ENCODE measurements around the gene PEX7.
"Not testable (repeated sequence)": the region's sequence is repeated elsewhere in the genome, so short reads cannot be mapped to it uniquely, and the experiment has no call there.

The PEX7 gene

DNA sequence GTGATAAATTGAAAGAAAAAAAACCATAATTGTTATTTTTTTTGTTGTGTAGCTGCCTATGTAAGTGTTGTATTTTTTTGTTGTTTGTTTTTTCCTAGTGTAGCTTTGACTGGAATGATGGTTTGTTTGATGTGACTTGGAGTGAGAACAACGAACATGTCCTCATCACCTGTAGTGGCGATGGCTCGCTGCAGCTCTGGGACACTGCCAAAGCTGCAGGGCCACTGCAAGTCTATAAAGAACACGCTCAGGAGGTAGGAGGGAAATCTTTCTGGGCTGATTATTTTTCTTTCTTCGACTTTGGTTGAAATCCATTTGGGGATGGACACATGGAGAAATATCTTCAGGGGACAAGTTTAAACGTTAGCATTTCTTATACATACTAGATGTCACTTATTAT lies 3.8 kb downstream of the PEX7 start:
- no peak for DNase-seq (ENCODE audit: low read depth)

GRCh38 chr6:136831873-136832562 lies 9.6 kb downstream of the PEX7 start:
- no peak overlapping the region for H3K4me3 ChIP-seq (ENCODE audit: low read depth, low read length)
- DNase-seq (ENCODE audit: low read depth), result no peak

More for the DNA sequence above, 3.8 kb downstream of the PEX7 start:
- no peak overlapping the region for H3K4me3 ChIP-seq (ENCODE audit: low read depth, low read length)

DNA sequence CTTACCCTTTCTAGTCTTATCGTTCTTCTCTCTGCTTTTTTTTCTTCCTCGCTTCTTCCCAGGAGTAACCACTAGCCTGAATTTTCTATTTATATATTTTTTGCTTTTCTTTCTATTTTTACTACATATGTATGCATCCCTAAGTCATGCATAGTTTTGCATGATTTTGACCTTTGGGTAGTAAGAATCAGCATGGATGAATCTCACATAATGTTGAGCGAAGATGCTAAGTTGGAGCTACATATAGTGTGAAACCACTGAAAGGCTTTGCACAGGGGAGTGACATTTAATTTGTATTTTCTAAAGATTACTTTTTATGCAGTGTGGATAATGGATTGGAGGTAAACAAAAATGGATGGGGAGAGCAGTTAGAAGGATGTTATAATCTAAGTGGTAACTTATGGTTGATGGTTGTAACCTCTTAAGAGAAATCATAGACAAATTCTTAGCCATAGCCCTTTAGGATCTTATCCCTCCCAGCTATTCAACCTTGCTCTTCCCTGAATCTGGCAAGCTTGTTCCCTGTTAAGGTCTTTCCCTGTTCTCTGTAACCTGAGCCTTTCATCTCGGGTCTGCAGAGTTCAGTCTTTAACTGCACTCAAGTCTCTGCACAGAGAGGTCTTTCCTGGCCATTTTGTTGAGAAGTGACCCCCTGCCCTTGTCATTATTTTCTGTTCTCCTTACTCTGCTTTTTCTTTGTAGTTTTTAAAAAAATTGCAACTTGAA lies 18.0 kb downstream of the PEX7 start:
- no peak for DNase-seq (ENCODE audit: low read depth)
- H3K4me3 ChIP-seq (ENCODE audit: low read depth, low read length), result no peak overlapping the region

GRCh38 chr6:136843210-136843609 lies 20.8 kb downstream of the PEX7 start:
- no peak for DNase-seq (ENCODE audit: low read depth)
- no peak overlapping the region for H3K4me3 ChIP-seq (ENCODE audit: low read depth, low read length)

DNA sequence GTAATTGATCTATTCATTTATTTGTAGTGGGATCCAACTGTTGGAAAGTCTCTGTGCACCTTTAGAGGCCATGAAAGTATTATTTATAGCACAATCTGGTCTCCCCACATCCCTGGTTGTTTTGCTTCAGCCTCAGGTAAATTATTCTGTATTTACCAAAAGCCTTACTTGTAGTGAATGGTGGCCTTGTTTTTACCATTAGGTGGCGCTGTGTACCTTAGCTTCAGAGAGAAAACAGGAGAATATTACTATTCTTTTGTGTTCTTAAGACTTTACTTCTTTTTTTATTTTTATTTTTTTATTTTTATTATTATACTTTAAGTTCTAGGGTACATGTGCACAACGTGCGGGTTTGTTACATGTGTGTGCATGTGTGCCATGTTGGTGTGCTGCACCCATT lies 23.7 kb downstream of the PEX7 start:
- DNase-seq (ENCODE audit: low read depth), result peak; percentile 25
- H3K4me3 ChIP-seq (ENCODE audit: low read depth, low read length), result no peak overlapping the region

- not testable (repeated sequence) for DNase-seq (ENCODE audit: low read depth); H3K4me3 ChIP-seq (ENCODE audit: low read depth, low read length)
These were observed 24.1 kb downstream of the PEX7 start for GRCh38 chr6:136846477-136846876.

GRCh38 chr6:136849979-136850563 lies 27.7 kb downstream of the PEX7 start:
- not testable (repeated sequence) for H3K4me3 ChIP-seq (ENCODE audit: low read depth, low read length); DNase-seq (ENCODE audit: low read depth)

DNA sequence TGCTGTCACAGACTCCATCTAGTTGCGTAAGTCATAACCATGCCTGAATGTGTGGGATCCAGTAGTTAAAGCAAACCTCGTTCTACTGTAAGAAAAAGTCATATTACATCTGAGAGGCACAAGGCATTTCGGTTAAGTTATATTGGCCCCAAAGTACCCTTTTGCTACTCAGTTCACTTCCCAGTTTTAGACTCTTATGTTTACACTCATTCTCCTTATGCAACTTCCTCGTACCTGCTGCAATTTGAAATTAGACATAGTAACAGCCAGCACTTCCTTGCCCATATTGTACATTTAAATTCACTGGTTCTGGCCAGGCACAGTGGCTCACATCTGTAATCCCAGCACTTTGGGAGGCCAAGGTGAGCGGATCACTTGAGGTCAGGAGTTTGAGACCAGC lies 37.0 kb downstream of the PEX7 start:
- no peak overlapping the region for H3K4me3 ChIP-seq (ENCODE audit: low read depth, low read length)
- DNase-seq (ENCODE audit: low read depth), result no peak

DNA sequence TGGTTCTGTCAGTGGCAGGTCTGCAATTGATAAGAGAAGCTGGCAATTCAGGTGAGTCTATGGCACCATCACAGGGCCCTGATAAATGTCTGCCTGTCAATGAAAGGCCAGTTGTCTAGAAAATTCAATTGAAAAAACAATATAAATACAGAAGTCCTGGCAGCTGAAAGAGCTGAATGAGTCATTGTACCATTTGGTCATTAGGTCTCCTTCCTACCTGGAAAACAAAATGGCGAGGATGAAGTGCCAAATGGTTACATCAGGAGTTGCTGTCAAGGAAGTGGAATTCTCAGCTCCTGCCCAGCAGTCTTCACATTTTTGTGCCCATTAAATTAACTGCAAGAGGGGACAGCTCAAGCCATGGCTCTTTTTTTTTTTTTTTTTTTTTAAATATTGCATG lies 37.7 kb downstream of the PEX7 start:
- DNase-seq (ENCODE audit: low read depth), result no peak
- H3K4me3 ChIP-seq (ENCODE audit: low read depth, low read length), result no peak overlapping the region

GRCh38 chr6:136862662-136863061 lies 40.3 kb downstream of the PEX7 start:
- no peak for DNase-seq (ENCODE audit: low read depth)
- no peak overlapping the region for H3K4me3 ChIP-seq (ENCODE audit: low read depth, low read length)

DNA sequence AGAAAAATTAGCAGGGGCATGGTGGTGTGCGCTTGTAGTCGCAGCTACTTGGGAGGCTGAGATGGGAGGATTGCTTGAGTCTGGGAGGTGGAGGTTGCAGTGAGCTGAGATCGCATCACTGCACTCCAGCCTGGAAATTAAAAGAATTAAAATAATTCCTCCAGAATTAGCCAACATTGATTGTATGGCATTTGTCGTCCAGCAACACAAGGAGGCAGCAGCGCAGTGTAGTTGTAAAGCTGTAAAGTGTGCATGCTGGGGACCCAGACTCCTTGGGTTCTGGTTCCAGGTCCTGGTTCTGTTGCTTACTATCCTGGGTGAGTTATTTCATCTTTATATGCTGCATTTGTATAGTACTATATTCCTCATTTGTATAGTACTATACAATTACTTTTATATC lies 41.4 kb downstream of the PEX7 start:
- no peak for DNase-seq (ENCODE audit: low read depth)
- H3K4me3 ChIP-seq (ENCODE audit: low read depth, low read length), result no peak overlapping the region

- no peak for DNase-seq (ENCODE audit: low read depth)
- no peak overlapping the region for H3K4me3 ChIP-seq (ENCODE audit: low read depth, low read length)
These were observed 42.3 kb downstream of the PEX7 start for GRCh38 chr6:136864676-136865075.

- DNase-seq (ENCODE audit: low read depth), result no peak
- no peak overlapping the region for H3K4me3 ChIP-seq (ENCODE audit: low read depth, low read length)
These were observed 44.6 kb downstream of the PEX7 start for GRCh38 chr6:136866872-136867416.

- no peak overlapping the region for H3K4me3 ChIP-seq (ENCODE audit: low read depth, low read length)
- no peak for DNase-seq (ENCODE audit: low read depth)
These were observed 47.1 kb downstream of the PEX7 start for GRCh38 chr6:136869451-136869850.

DNA sequence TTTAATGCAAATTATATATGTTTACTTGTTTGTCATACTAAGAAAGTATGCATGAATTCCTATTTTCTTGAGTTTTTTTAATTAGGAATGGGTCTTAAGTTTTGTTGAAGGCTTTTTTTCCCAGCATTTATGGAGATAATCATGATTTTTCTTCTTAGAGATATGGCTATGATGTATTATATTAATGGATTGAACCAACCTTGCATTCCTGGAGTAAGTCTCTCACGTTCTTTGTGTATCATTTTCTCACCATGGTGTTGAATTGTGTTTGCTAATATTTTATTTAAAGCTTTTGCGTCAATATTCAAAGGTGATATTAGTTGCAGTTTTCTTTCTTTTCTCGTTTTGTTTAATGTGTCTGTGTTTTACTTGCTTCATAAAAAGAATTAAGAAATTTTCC lies 51.4 kb downstream of the PEX7 start:
- DNase-seq (ENCODE audit: low read depth), result no peak
- no peak overlapping the region for H3K4me3 ChIP-seq (ENCODE audit: low read depth, low read length)

DNA sequence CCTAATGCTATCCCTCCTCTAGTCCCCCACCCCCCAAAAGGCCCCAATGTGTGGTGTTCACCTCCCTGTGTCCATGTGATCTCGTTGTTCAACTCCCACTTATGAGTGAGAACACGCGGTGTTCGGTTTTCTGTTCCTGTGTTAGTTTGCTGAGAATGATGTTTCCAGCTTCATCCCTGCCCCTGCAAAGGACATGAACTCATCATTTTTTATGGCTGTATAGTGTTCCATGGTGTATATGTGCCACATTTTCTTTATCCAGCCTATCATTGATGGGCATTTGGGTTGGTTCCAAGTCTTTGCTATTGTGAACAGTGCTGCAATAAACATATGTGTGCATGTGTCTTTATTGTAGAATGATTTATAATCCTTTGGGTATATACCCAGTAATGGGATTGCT lies 54.1 kb downstream of the PEX7 start:
- not testable (repeated sequence) for DNase-seq (ENCODE audit: low read depth); H3K4me3 ChIP-seq (ENCODE audit: low read depth, low read length)

DNA sequence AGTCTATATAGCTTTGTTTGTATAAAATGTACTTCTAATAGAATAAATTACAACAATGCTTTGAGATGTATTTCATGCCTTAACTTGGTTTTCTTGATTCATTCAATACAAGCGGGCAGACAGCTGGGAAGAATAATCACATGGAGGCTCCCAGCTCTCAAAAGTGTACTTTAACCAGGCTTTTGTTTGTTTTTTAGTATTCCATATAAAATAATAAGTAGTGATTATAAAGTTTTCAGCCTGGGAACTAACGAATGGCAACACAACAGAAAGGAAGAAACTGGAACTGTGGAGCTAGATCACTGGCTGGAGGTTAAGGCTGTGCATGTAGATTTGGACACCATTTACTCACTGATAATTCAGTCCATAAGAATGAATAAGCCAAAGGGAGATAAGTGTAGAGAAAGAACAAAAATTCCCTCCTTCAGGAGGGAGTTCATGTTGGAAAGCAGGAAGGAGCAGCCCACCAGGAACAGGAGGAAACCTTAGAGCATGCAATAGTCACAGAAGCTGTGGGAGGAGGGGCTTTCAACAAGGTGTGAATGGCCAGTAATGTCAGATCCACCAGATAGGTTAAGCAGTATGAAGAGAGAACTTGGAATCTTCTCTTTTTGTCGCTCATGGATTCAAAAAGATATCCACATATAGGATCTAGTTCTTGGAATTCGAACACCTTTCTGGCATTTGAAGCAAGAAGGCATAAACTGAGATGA lies 58.5 kb downstream of the PEX7 start:
- no peak for DNase-seq (ENCODE audit: low read depth)
- no peak overlapping the region for H3K4me3 ChIP-seq (ENCODE audit: low read depth, low read length)

DNA sequence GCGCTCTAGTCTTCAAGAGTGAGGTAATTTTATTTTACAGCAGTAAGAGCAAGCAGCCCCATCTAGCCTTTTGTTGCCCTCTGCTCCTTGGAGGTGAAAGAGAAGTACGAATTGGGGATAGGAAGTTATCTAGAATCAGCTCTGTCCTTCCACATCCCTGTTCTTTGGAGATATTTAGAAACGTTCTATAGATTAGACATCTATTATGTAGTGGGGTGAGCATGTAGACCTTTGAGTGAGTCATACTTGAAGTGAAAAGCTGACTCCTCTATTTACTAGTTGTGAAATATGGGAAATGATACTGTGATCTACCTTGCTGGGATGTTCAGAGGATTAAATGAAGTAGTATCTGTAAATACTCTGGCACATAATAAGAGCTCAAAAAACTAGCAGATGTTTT lies 63.7 kb downstream of the PEX7 start:
- H3K4me3 ChIP-seq (ENCODE audit: low read depth, low read length), result no peak overlapping the region
- no peak for DNase-seq (ENCODE audit: low read depth)

DNA sequence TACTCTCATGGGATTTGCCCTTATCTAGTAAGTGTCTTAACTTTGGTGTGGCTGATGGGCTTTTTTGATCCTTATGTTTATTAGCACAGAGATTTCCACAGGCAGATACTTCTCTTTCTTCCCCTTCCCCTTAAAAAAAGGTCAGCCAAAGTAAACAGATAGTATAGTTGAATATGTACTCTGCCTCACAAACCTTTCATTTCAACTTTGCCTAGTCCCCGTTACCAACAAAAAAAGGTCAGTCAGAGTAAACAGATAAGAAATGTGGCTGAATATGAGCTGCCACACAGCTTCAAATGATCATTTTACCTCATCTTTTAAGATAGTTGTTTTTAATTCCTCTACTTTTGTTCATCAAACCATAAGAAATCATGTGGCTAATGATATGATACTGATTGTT lies 65.6 kb downstream of the PEX7 start:
- DNase-seq (ENCODE audit: low read depth), result no peak

More for the DNA sequence above, 65.6 kb downstream of the PEX7 start:
- no peak overlapping the region for H3K4me3 ChIP-seq (ENCODE audit: low read depth, low read length)
